ENCODE results near the gene SLBP. TPM values are rescaled to one million over a fixed set of nuclear protein-coding genes. Genes with fewer than 3 reads are reported as not detected.
A peak's percentile ranks its signal among the peaks of the same experiment; 100 is the strongest.

The SLBP gene
- total and polyA plus RNA-seq, 2 donors from 2014 or later = 30.7 to 42.8 TPM

GRCh38 chr4:1711055-1711570 lies 1.0 kb downstream of the SLBP start:
- Histone ChIP-seq H3K9me3 (ENCODE audit: control insufficient read depth in 2 of 3, insufficient read depth in 1 of 3, low read length in 3 of 3) (no peaks in the 10 kb centered on the region), H3K4me3 (ENCODE audit: low read length in 3 of 3) (peak overlapping the region; percentile 68 to 76 (median 72)), H3K36me3 (ENCODE audit: control insufficient read depth in 2 of 3, insufficient read depth in 3 of 3, low read length in 3 of 3) (peaks cover 0 to 3% (median 2%) of the 10 kb centered on the region in 3 donors), H3K27ac (ENCODE audit: low read depth in 2 of 2, low read length in 2 of 2) (peak overlapping the region; percentile 88 to 98), H3K4me1 (ENCODE audit: control insufficient read depth in 2 of 3, insufficient read depth in 2 of 3, low read depth in 1 of 3, low read length in 3 of 3) (peaks cover 0 to 17% (median 0%) of the 10 kb centered on the region in 3 donors), H3K9ac (ENCODE audit: low read length in 3 of 3) (peak overlapping the region; percentile 50 to 81 (median 52)), H3K27me3 (ENCODE audit: control insufficient read depth, insufficient read depth, low read length) (no peaks in the 10 kb centered on the region)
- DNase-seq = peak in 2 of 5 donors; percentile 58 to 84
- TF ChIP-seq CTCF (IDR thresholded peaks at IDR 0.05; ENCODE audit: borderline replicate concordance, extremely low read depth, insufficient read depth) = no peak
- no peak for FAIRE-seq
- intact Hi-C loops (cut with DNase I) = no loop called here

GRCh38 chr4:1708581-1708980 lies 3.5 kb downstream of the SLBP start:
- FAIRE-seq = no peak
- peaks cover 0 to 17% (median 0%) of the 10 kb centered on the region in 3 donors for H3K4me1 ChIP-seq (ENCODE audit: control insufficient read depth in 2 of 3, insufficient read depth in 2 of 3, low read depth in 1 of 3, low read length in 3 of 3)
- H3K9ac ChIP-seq (ENCODE audit: low read length in 3 of 3) = no peak overlapping the region
- H3K36me3 ChIP-seq (ENCODE audit: control insufficient read depth in 2 of 3, insufficient read depth in 3 of 3, low read length in 3 of 3) = peaks cover 0 to 8% (median 3%) of the 10 kb centered on the region in 3 donors
- intact Hi-C loops (cut with DNase I) = no loop called here
- H3K9me3 ChIP-seq (ENCODE audit: control insufficient read depth in 2 of 3, insufficient read depth in 1 of 3, low read length in 3 of 3) = no peaks in the 10 kb centered on the region
- no peak overlapping the region for H3K27ac ChIP-seq (ENCODE audit: low read depth in 2 of 2, low read length in 2 of 2)
- DNase-seq = no peak
- no peak overlapping the region for H3K4me3 ChIP-seq (ENCODE audit: low read length in 3 of 3)
- no peak for TF ChIP-seq CTCF (IDR thresholded peaks at IDR 0.05; ENCODE audit: borderline replicate concordance, extremely low read depth, insufficient read depth)
- H3K27me3 ChIP-seq (ENCODE audit: control insufficient read depth, insufficient read depth, low read length) = no peaks in the 10 kb centered on the region

- peaks cover 2 to 23% (median 10%) of the 10 kb centered on the region in 3 donors for H3K36me3 ChIP-seq (ENCODE audit: control insufficient read depth in 2 of 3, insufficient read depth in 3 of 3, low read length in 3 of 3)
- peaks cover 0 to 10% (median 0%) of the 10 kb centered on the region in 3 donors for H3K4me1 ChIP-seq (ENCODE audit: control insufficient read depth in 2 of 3, insufficient read depth in 2 of 3, low read depth in 1 of 3, low read length in 3 of 3)
- DNase-seq = no peak
- TF ChIP-seq CTCF (IDR thresholded peaks at IDR 0.05; ENCODE audit: borderline replicate concordance, extremely low read depth, insufficient read depth) = no peak
- H3K27ac ChIP-seq (ENCODE audit: low read depth in 2 of 2, low read length in 2 of 2) = no peak overlapping the region
- no peak for FAIRE-seq
- no peak overlapping the region for H3K9ac ChIP-seq (ENCODE audit: low read length in 3 of 3)
- intact Hi-C loops (cut with DNase I) = no loop called here
- no peak overlapping the region for H3K4me3 ChIP-seq (ENCODE audit: low read length in 3 of 3)
- no peaks in the 10 kb centered on the region for H3K9me3 ChIP-seq (ENCODE audit: control insufficient read depth in 2 of 3, insufficient read depth in 1 of 3, low read length in 3 of 3)
- no peaks in the 10 kb centered on the region for H3K27me3 ChIP-seq (ENCODE audit: control insufficient read depth, insufficient read depth, low read length)
These were observed 5.8 kb downstream of the SLBP start for GRCh38 chr4:1706358-1706757.

- no peak for FAIRE-seq
- TF ChIP-seq CTCF (IDR thresholded peaks at IDR 0.05; ENCODE audit: borderline replicate concordance, extremely low read depth, insufficient read depth) = no peak
- H3K4me1 ChIP-seq (ENCODE audit: control insufficient read depth in 2 of 3, insufficient read depth in 2 of 3, low read depth in 1 of 3, low read length in 3 of 3) = peaks cover 0 to 6% (median 0%) of the 10 kb centered on the region in 3 donors
These were observed 6.4 kb downstream of the SLBP start for GRCh38 chr4:1705732-1706131.

More at GRCh38 chr4:1705732-1706131, 6.4 kb downstream of the SLBP start:
- no peak overlapping the region for H3K9ac ChIP-seq (ENCODE audit: low read length in 3 of 3)
- DNase-seq = no peak
- H3K27ac ChIP-seq (ENCODE audit: low read depth in 2 of 2, low read length in 2 of 2) = no peak overlapping the region
- intact Hi-C loops (cut with DNase I) = no loop called here
- H3K9me3 ChIP-seq (ENCODE audit: control insufficient read depth in 2 of 3, insufficient read depth in 1 of 3, low read length in 3 of 3) = no peaks in the 10 kb centered on the region
- peaks cover 2 to 23% (median 10%) of the 10 kb centered on the region in 3 donors for H3K36me3 ChIP-seq (ENCODE audit: control insufficient read depth in 2 of 3, insufficient read depth in 3 of 3, low read length in 3 of 3)
- H3K4me3 ChIP-seq (ENCODE audit: low read length in 3 of 3) = no peak overlapping the region
- H3K27me3 ChIP-seq (ENCODE audit: control insufficient read depth, insufficient read depth, low read length) = no peaks in the 10 kb centered on the region

Measured in kidney (tissue), 14 donors.